IMR-90 (cell line): Measurements from ENCODE around the gene PREP.

Experiments
- CEBPB ChIP-seq: IDR thresholded peaks from 2 replicates; pipeline ENCODE4 v1.6.1; 2012; ENCODE audit warnings: low read depth, low read length, improper control_type of control experiment
- CTCF ChIP-seq: conservative IDR thresholded peaks from 2 replicates; pipeline ENCODE4 v1.5.1; 2012; ENCODE audit warnings: mild to moderate bottlenecking, low read depth, low read length, improper control_type of control experiment
- MAFK ChIP-seq: IDR thresholded peaks from 2 replicates; pipeline ENCODE4 v1.6.1; 2012; ENCODE audit warnings: low read depth, low read length, improper control_type of control experiment
- MAZ ChIP-seq: IDR thresholded peaks from 2 replicates; pipeline ENCODE4 v1.6.1; 2012; ENCODE audit warnings: low read depth, mild to moderate bottlenecking, low read length, improper control_type of control experiment, moderate library complexity, borderline replicate concordance
- MXI1 ChIP-seq: IDR thresholded peaks from 2 replicates; pipeline ENCODE4 v1.6.1; 2012; ENCODE audit warnings: low read depth, mild to moderate bottlenecking, low read length, moderate library complexity, borderline replicate concordance
- POLR2A ChIP-seq: IDR thresholded peaks from 2 replicates; pipeline ENCODE4 v1.6.1; 2012; ENCODE audit warnings: mild to moderate bottlenecking, low read depth, low read length
- RAD21 ChIP-seq: IDR thresholded peaks from 2 replicates; pipeline ENCODE4 v1.6.1; 2012; ENCODE audit warnings: low read length, improper control_type of control experiment
- RCOR1 ChIP-seq: IDR thresholded peaks from 2 replicates; pipeline ENCODE4 v1.6.1; 2012; ENCODE audit warnings: mild to moderate bottlenecking, low read length, improper control_type of control experiment; ENCODE audit not compliant: insufficient replicate concordance
- SMC3 ChIP-seq: fragments of 150-350 bp; IDR thresholded peaks from 2 replicates; pipeline ENCODE4 v1.6.1; 2016; ENCODE audit warnings: low read depth, mild to moderate bottlenecking, antibody characterized with exemption, low read length, moderate library complexity
- TF ChIP-seq, protein P1 (sequence below): fragments of 150-350 bp; IDR thresholded peaks from 2 replicates; pipeline ENCODE4 v1.6.1; 2016; ENCODE audit warnings: low read depth, mild to moderate bottlenecking, low read length, moderate library complexity, borderline replicate concordance
- TF ChIP-seq, protein P2 (sequence below): fragments of 150-350 bp; IDR thresholded peaks from 2 replicates; pipeline ENCODE4 v1.6.1; 2017; ENCODE audit warnings: mild to moderate bottlenecking, antibody characterized with exemption, low read length, low read depth

DNA sequence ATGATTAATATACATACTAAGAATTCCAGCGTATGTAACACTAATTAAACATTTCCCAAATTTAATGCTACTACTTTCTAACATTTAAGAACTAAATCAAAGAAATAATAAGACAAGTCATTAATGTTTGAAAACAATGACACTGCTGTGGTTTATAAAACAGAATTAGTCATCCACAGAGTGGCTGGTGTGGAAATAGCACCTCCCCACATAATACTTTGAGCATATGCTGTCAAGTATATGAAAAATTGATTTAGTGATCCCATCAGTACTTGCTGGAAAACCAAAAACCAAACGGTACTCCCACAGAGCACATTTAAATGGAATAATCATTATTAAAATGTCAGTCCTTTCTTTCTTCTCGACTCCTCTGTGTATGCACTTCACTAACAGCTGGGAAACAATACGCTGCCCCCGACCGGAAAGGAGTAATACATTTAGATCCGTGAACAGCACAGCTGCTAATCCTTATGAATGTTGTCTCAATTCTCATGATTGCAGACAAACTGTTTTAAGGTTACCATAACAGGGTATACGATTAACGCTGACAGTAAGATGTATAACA is 78.4 kb downstream of the PREP start:
- TF ChIP-seq, protein P1, sequence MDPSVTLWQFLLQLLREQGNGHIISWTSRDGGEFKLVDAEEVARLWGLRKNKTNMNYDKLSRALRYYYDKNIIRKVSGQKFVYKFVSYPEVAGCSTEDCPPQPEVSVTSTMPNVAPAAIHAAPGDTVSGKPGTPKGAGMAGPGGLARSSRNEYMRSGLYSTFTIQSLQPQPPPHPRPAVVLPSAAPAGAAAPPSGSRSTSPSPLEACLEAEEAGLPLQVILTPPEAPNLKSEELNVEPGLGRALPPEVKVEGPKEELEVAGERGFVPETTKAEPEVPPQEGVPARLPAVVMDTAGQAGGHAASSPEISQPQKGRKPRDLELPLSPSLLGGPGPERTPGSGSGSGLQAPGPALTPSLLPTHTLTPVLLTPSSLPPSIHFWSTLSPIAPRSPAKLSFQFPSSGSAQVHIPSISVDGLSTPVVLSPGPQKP: no peak
- TF ChIP-seq CTCF (no peak), POLR2A (no peak), MXI1 (no peak), RCOR1 (no peak), CEBPB (no peak), MAZ (no peak), SMC3 (no peak), RAD21 (no peak), MAFK (no peak)
- TF ChIP-seq, protein P2, sequence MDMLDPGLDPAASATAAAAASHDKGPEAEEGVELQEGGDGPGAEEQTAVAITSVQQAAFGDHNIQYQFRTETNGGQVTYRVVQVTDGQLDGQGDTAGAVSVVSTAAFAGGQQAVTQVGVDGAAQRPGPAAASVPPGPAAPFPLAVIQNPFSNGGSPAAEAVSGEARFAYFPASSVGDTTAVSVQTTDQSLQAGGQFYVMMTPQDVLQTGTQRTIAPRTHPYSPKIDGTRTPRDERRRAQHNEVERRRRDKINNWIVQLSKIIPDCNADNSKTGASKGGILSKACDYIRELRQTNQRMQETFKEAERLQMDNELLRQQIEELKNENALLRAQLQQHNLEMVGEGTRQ: no peak
